GM12878 (cell line): ENCODE measurements around the gene TXNL4A. TPM values are rescaled to one million over a fixed set of nuclear protein-coding genes. Genes with fewer than 3 reads are reported as not detected.

Experiments used
- FOS ChIP-seq: IDR thresholded peaks from 3 replicates; pipeline ENCODE4 v1.6.1; 2011; ENCODE audit warnings: borderline replicate concordance; ENCODE audit not compliant: insufficient read length; ENCODE audit errors: extremely low read depth
- GATAD2B ChIP-seq: fragments of 450-650 bp; conservative IDR thresholded peaks from 2 replicates; pipeline ENCODE4 v1.6.1; 2017; ENCODE audit warnings: low read depth, mild to moderate bottlenecking, moderate library complexity
- MEF2A ChIP-seq: IDR thresholded peaks from 2 replicates; pipeline ENCODE4 v1.6.1; 2011; ENCODE audit warnings: low read depth, mild to moderate bottlenecking, low read length, moderate library complexity; ENCODE audit not compliant: insufficient read depth
- MTA2 ChIP-seq: fragments of 450-650 bp; IDR thresholded peaks from 2 replicates; pipeline ENCODE4 v1.6.1; 2016; ENCODE audit warnings: low read depth, mild to moderate bottlenecking, moderate library complexity
- RB1 ChIP-seq: fragments of 450-650 bp; formaldehyde crosslinking; IDR thresholded peaks from 2 replicates; pipeline ENCODE4 v1.6.1; 2017; ENCODE audit warnings: mild to moderate bottlenecking, borderline replicate concordance
- SMC3 ChIP-seq: IDR thresholded peaks from 2 replicates; pipeline ENCODE4 v1.6.1; 2011; ENCODE audit warnings: low read length, improper control_type of control experiment, borderline replicate concordance
- STAT1 ChIP-seq: fragments of 450-650 bp; conservative IDR thresholded peaks from 2 replicates; pipeline ENCODE4 v1.6.1; 2014; ENCODE audit warnings: antibody characterized with exemption, mild to moderate bottlenecking
- TCF3 ChIP-seq: IDR thresholded peaks from 2 replicates; pipeline ENCODE4 v1.6.1; 2012; ENCODE audit warnings: low read depth, mild to moderate bottlenecking, low read length, borderline replicate concordance; ENCODE audit not compliant: insufficient read depth
- YY1 ChIP-seq: IDR thresholded peaks from 2 replicates; pipeline ENCODE4 v1.6.1; 2011; ENCODE audit warnings: low read depth, mild to moderate bottlenecking, low read length
- ZBED1 ChIP-seq: IDR thresholded peaks from 2 replicates; pipeline ENCODE4 v1.6.1; 2016; ENCODE audit warnings: borderline replicate concordance
- ZNF687 ChIP-seq: fragments of 450-650 bp; IDR thresholded peaks from 2 replicates; pipeline ENCODE4 v1.6.1; 2017; ENCODE audit warnings: mild to moderate bottlenecking, moderate library complexity
- ZSCAN29 ChIP-seq: fragments of 450-650 bp; IDR thresholded peaks from 2 replicates; pipeline ENCODE4 v1.6.1; 2017; ENCODE audit warnings: mild to moderate bottlenecking, moderate library complexity
- polyA plus RNA-seq, 11 experiments: library from polyadenylated mRNA; depleted of rRNA in 4 of 11; unstranded in 6 of 11; stranded (reverse) in 5 of 11; fragments of >200 nt; fragmentation: Nextera tagmentation in 4 of 11; fragmentation: Illumina TruSeq in 1 of 11; extraction: Ambion mirVana in 4 of 11; extraction: Trizol in 1 of 11; gene quantifications; 1 replicate in 1 of 11; 2 replicates in 10 of 11; pipeline versions ENCODE4 v1.2.1 to v1.2.3, GENCODE V29; 2011 to 2016; ENCODE audit warnings: inconsistent platforms in 2 of 11, missing spikeins in 2 of 11, low read depth in 1 of 11
- total RNA-seq, 4 experiments: library from RNA; depleted of rRNA in 3 of 4; stranded (reverse); fragments of >200 nt in 3 of 4; fragmentation: Illumina TruSeq in 1 of 4; extraction: Trizol in 1 of 4; gene quantifications; 2 replicates each; pipeline versions ENCODE4 v1.2.1 to v1.2.3, GENCODE V29; 2013 to 2021
- TF ChIP-seq, protein P1 (sequence below): fragments of 450-650 bp; IDR thresholded peaks from 2 replicates; pipeline ENCODE4 v1.6.1; 2018; ENCODE audit warnings: mild to moderate bottlenecking, low read depth, moderate library complexity; ENCODE audit not compliant: partially characterized antibody
- TF ChIP-seq, protein P2 (sequence below): fragments of 150-350 bp; IDR thresholded peaks from 2 replicates; pipeline ENCODE4 v1.6.1; 2016; ENCODE audit warnings: low read depth, low read length
- TF ChIP-seq, protein P3 (sequence below): fragments of 450-650 bp; IDR thresholded peaks from 2 replicates; pipeline ENCODE4 v1.6.1; 2017; ENCODE audit warnings: mild to moderate bottlenecking, low read depth, inconsistent platforms; ENCODE audit not compliant: poor library complexity, severe bottlenecking

TXNL4A gene
- total and polyA plus RNA-seq, 10 of the 15 experiments (the other 5 are each of a cell fraction or from before 2014, with no cell fraction given), result 38.4 to 329 (median 128) TPM

DNA sequence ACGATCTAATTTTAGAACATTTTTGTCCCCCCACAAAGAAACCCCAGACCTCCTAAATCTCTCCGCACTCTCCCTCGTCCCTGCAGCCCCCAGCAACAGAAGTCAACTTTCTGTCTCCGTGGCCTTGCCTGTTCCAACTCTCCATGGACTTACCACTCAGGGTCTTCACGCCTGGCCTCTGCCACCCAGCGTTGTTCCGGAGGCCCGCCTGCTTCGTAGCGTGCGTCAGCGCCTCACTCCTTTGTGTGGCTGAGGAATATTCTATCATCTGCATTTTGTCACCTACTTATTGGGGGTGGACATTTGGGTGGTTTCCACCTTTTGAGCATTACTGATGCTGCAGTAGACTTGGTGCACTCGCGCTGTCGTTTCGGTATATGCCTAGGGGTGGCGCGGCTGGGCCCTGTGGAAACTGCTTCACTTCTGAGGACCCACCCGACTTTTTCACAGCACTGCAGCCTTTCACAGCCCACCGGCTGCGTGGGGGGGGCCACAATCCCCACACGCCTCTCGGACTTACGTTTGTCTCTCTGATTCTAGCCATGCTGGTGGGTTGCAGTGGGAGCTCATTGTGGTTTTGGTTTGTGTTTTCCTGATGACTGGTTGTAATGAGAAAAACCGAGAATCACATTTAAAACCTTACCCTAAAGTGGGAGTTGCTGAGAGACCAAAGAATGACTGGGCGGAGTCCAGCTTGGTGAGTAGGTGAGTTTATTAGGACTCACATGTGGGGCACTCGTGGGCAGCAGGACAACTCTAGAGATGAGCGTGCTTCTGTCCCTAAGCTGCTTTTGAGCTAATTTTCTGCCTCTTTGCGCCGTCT, 25.3 kb downstream of the TXNL4A start (continued):
- TF ChIP-seq, protein P1, sequence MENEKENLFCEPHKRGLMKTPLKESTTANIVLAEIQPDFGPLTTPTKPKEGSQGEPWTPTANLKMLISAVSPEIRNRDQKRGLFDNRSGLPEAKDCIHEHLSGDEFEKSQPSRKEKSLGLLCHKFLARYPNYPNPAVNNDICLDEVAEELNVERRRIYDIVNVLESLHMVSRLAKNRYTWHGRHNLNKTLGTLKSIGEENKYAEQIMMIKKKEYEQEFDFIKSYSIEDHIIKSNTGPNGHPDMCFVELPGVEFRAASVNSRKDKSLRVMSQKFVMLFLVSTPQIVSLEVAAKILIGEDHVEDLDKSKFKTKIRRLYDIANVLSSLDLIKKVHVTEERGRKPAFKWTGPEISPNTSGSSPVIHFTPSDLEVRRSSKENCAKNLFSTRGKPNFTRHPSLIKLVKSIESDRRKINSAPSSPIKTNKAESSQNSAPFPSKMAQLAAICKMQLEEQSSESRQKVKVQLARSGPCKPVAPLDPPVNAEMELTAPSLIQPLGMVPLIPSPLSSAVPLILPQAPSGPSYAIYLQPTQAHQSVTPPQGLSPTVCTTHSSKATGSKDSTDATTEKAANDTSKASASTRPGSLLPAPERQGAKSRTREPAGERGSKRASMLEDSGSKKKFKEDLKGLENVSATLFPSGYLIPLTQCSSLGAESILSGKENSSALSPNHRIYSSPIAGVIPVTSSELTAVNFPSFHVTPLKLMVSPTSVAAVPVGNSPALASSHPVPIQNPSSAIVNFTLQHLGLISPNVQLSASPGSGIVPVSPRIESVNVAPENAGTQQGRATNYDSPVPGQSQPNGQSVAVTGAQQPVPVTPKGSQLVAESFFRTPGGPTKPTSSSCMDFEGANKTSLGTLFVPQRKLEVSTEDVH, result peak; percentile 45
- TF ChIP-seq GATAD2B, result peak; percentile 56
- TF ChIP-seq YY1, result 0 out of 2 replicates have a peak, but pooled peaks have one; percentile 39
- TF ChIP-seq RB1, result 0 out of 2 replicates have a peak, but pooled peaks have one; percentile 24
- no peak for TF ChIP-seq STAT1
- peak; percentile 51; the same call in 1 of the 2 replicates for TF ChIP-seq ZNF687
- TF ChIP-seq MEF2A, result no peak
- peak; percentile 85 for TF ChIP-seq MTA2
- no peak for TF ChIP-seq TCF3
- TF ChIP-seq FOS, result no peak
- TF ChIP-seq, protein P2, sequence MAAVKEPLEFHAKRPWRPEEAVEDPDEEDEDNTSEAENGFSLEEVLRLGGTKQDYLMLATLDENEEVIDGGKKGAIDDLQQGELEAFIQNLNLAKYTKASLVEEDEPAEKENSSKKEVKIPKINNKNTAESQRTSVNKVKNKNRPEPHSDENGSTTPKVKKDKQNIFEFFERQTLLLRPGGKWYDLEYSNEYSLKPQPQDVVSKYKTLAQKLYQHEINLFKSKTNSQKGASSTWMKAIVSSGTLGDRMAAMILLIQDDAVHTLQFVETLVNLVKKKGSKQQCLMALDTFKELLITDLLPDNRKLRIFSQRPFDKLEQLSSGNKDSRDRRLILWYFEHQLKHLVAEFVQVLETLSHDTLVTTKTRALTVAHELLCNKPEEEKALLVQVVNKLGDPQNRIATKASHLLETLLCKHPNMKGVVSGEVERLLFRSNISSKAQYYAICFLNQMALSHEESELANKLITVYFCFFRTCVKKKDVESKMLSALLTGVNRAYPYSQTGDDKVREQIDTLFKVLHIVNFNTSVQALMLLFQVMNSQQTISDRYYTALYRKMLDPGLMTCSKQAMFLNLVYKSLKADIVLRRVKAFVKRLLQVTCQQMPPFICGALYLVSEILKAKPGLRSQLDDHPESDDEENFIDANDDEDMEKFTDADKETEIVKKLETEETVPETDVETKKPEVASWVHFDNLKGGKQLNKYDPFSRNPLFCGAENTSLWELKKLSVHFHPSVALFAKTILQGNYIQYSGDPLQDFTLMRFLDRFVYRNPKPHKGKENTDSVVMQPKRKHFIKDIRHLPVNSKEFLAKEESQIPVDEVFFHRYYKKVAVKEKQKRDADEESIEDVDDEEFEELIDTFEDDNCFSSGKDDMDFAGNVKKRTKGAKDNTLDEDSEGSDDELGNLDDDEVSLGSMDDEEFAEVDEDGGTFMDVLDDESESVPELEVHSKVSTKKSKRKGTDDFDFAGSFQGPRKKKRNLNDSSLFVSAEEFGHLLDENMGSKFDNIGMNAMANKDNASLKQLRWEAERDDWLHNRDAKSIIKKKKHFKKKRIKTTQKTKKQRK, result no peak
- TF ChIP-seq ZSCAN29, result no peak
- TF ChIP-seq, protein P3, sequence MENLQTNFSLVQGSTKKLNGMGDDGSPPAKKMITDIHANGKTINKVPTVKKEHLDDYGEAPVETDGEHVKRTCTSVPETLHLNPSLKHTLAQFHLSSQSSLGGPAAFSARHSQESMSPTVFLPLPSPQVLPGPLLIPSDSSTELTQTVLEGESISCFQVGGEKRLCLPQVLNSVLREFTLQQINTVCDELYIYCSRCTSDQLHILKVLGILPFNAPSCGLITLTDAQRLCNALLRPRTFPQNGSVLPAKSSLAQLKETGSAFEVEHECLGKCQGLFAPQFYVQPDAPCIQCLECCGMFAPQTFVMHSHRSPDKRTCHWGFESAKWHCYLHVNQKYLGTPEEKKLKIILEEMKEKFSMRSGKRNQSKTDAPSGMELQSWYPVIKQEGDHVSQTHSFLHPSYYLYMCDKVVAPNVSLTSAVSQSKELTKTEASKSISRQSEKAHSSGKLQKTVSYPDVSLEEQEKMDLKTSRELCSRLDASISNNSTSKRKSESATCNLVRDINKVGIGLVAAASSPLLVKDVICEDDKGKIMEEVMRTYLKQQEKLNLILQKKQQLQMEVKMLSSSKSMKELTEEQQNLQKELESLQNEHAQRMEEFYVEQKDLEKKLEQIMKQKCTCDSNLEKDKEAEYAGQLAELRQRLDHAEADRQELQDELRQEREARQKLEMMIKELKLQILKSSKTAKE, result peak; percentile 77
- peak; percentile 48; the same call in 1 of the 2 replicates for TF ChIP-seq SMC3
- peak; percentile 84; the same call in 1 of the 2 replicates for TF ChIP-seq ZBED1
